Measurements from ENCODE around the gene AQP12B. TPM values are rescaled to one million over a fixed set of nuclear protein-coding genes. Genes with fewer than 3 reads are reported as not detected.

The AQP12B gene
- total RNA-seq, 1 experiment from 2014 or later, result not detected

DNA sequence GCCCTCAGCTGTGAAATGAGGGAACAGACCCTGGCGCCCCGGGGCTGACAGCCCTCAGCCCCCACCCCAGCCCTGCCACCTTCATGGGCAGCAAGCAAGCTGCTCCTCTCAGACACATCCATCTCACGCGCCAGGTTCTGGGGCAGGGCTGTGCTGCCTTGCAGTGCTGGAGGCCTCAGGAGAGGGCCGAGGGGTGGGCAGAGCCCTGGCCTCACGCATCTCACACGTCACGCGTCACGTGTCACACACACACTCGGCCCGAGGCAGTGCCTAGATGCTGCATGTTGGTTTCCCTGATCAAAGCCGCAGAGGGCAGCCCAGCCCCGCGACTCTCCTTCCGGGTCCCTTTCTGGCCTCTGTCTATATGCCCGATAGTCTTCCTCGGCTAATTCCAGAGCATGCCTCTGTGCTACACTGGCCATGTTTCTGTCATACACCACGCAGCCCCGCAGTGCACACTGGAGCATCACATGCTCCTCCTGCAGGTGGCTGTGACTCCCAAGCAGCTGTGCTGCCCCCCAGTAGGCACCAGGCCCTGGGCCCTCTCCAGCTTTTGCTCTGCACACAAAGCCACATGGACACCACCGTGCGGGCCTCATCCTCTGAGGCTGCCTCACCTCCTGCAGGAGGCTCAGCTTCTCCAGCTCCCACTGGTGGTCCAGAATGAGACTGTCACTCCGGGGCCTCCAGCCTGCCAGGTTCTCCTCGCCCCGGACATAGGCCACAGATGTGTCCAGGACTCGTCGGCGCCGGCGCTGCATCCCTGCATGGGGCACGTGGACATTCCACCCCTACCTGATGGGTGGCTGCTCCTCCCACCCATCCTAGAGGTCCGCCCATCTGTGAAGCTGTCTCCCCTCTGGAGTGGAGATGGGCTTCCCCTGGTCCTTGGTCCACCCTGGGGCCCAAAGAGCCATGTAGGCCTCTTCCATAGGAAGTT lies 40.4 kb upstream of the AQP12B start:
- Histone ChIP-seq H4K20me1 (ENCODE audit: control insufficient read depth, insufficient read depth, insufficient read length) (no peaks in the 10 kb centered on the region), H2BK15ac (ENCODE audit: low read depth, low read length) (no peak overlapping the region), H3K23me2 (ENCODE audit: insufficient read length, low read depth, low read length, poor library complexity, severe bottlenecking) (no peaks in the 10 kb centered on the region), H4K8ac (replicated peaks; ENCODE audit: insufficient read length, low read depth, low read length) (no peak overlapping the region), H2AK5ac (ENCODE audit: insufficient read length, low read length) (no peak overlapping the region), H3K79me1 (ENCODE audit: insufficient read depth, low read depth, low read length, poor library complexity, severe bottlenecking) (no peaks in the 10 kb centered on the region), H3K4me1 (ENCODE audit: insufficient read depth, low read length) (no peaks in the 10 kb centered on the region), H4K91ac (ENCODE audit: insufficient read length, low read depth, low read length) (no peak overlapping the region), H4K5ac (ENCODE audit: insufficient read length, low read depth, low read length) (no peak overlapping the region), H3T11ph (ENCODE audit: low read length) (no peak overlapping the region), H3K56ac (ENCODE audit: insufficient read length, low read depth, low read length) (no peak overlapping the region), H3K14ac (ENCODE audit: insufficient read depth, low read length) (no peak overlapping the region; the same call in 1 of the 2 replicates), H2AFZ (ENCODE audit: low read length) (no peak overlapping the region), H3K27ac (ENCODE audit: insufficient read length, low read depth, low read length) (no peak overlapping the region), H3K4me2 (ENCODE audit: insufficient read depth, insufficient read length, low read length) (no peak overlapping the region), H2BK5ac (ENCODE audit: insufficient read length, low read length) (no peak overlapping the region), H3K79me2 (ENCODE audit: insufficient read depth, low read length) (no peaks in the 10 kb centered on the region), H2BK120ac (ENCODE audit: low read depth, low read length, poor library complexity, severe bottlenecking) (no peak overlapping the region), H3K4ac (ENCODE audit: low read depth, low read length) (no peak overlapping the region), H2BK12ac (ENCODE audit: insufficient read length, low read depth, low read length) (no peak overlapping the region), H3K23ac (ENCODE audit: insufficient read length, low read depth, low read length) (no peak overlapping the region), H3K27me3 (ENCODE audit: insufficient read depth, low read length) (no peaks in the 10 kb centered on the region), H3K9me3 (ENCODE audit: control insufficient read depth, low read depth, low read length) (no peaks in the 10 kb centered on the region), H2BK20ac (ENCODE audit: low read depth, low read length, poor library complexity, severe bottlenecking) (no peak overlapping the region), H3K18ac (ENCODE audit: insufficient read length, low read depth, low read length) (no peak overlapping the region), H3K9ac (ENCODE audit: extremely low read depth, insufficient read length, low read length) (no peak overlapping the region)
- H3K27ac Mint-ChIP-seq, result 0 out of 7 replicates have a peak overlapping the region, but pooled peaks of 1 of the 3 experiments have one; percentile 14
- H3K9me3 Mint-ChIP-seq, result no peaks in the 10 kb centered on the region
- H3K27me3 Mint-ChIP-seq (ENCODE audit: low read depth), result peaks cover 2% of the 10 kb centered on the region
- no peaks in the 10 kb centered on the region for H3K4me1 Mint-ChIP-seq
- no peak for TF ChIP-seq CTCF (conservative IDR thresholded peaks at IDR 0.05)
- peaks cover 30 to 68% (median 63%) of the 10 kb centered on the region in 3 experiments for H3K36me3 Mint-ChIP-seq (ENCODE audit: insufficient read depth in 1 of 3, low read depth in 3 of 3)
- no peak for DNase-seq
- no CpG with 5 or more reads among the region's 32 CpGs for WGBS (ENCODE audit: extremely low coverage, insufficient read length, low lambda C conversion rate)
- H3K4me3 Mint-ChIP-seq, result no peak overlapping the region; a peak in 1 of 5 replicates
